Endothelial cell of umbilical vein (primary cell): ENCODE data around the gene IFITM5. TPM values are rescaled to one million over a fixed set of nuclear protein-coding genes. Genes with fewer than 3 reads are reported as not detected.

Experiments used
- Bru-seq: library from RNA; stranded (reverse); fragments of 400-500 nt; gene quantifications from one replicate; lab custom pipeline; 2021; lab: Mats Ljungman, UMichigan
- BruChase-seq, 2 experiments: library from RNA; stranded (reverse); fragments of 400-500 nt; gene quantifications; one replicate each; lab custom pipeline; 2021; lab: Mats Ljungman, UMichigan
- BruUV-seq: library from RNA; stranded (reverse); fragments of 400-500 nt; replicated peaks from 2 replicates; lab custom pipeline; 2021; lab: Mats Ljungman, UMichigan
- CTCF ChIA-PET: fragments of 300-600, 350-600 bp; sonication (Branson Sonifier 250); formaldehyde crosslinking; loops from one replicate; lab custom pipeline; 2021; ENCODE audit warnings: antibody characterized with exemption, inconsistent platforms; lab: Charles Lee
- POLR2A ChIA-PET: fragments of 300-600, 350-600 bp; sonication (Branson Sonifier 250); formaldehyde crosslinking; loops from one replicate; lab custom pipeline; 2021; ENCODE audit warnings: antibody characterized with exemption, inconsistent platforms; lab: Charles Lee
- DNase-seq: peaks from one replicate; pipeline ENCODE4 v3.0.0-alpha.2; 2011; ENCODE audit warnings: low read depth, low spot score
- FAIRE-seq: peaks from 2 replicates; lab custom pipeline; 2011; peaks lifted over from hg19 to GRCh38; lab: Jason Lieb, UNC
- H2AFZ ChIP-seq: 2 replicates; pipeline ENCODE4 v1.6.0; 2012; ENCODE audit warnings: low read depth, low read length, control low read depth, inconsistent platforms
- H3K27ac ChIP-seq: 2 replicates; pipeline ENCODE4 v1.5.1; 2011; ENCODE audit warnings: low read depth, mild to moderate bottlenecking, control low read depth, low read length, moderate library complexity; ENCODE audit not compliant: insufficient read depth
- H3K27me3 ChIP-seq, 2 experiments: 2 replicates each; pipeline versions ENCODE4 v1.6.0 to v1.6.1; 2011; ENCODE audit warnings: low read length in 2 of 2, mixed read lengths in 1 of 2; ENCODE audit not compliant: control insufficient read depth in 2 of 2, insufficient read depth in 2 of 2
- H3K36me3 ChIP-seq, 2 experiments: 2 replicates in 1 of 2; 3 replicates in 1 of 2; pipeline ENCODE4 v1.5.1; 2011; ENCODE audit warnings: low read length in 2 of 2, mild to moderate bottlenecking in 1 of 2, moderate library complexity in 1 of 2; ENCODE audit not compliant: control insufficient read depth in 2 of 2, insufficient read depth in 2 of 2; ENCODE audit errors: extremely low read depth in 1 of 2
- H3K4me1 ChIP-seq: 3 replicates; pipeline ENCODE4 v1.5.1; 2011; ENCODE audit warnings: mild to moderate bottlenecking, low read length; ENCODE audit not compliant: control insufficient read depth, insufficient read depth; ENCODE audit errors: extremely low read depth
- H3K4me2 ChIP-seq: 2 replicates; pipeline ENCODE4 v1.6.1; 2011; ENCODE audit warnings: low read length, control low read depth, mixed read lengths; ENCODE audit not compliant: insufficient read depth
- H3K4me3 ChIP-seq, 3 experiments: fragments of 200-600 bp in 1 of 3; sonication (generic), shearing (Covaris generic) in 1 of 3; replicated peaks in 1 of 3; 2 replicates each; pipeline ENCODE4 v1.5.1; 2011 to 2016; ENCODE audit warnings: control low read depth in 3 of 3, low read length in 3 of 3, mild to moderate bottlenecking in 2 of 3, inconsistent platforms in 1 of 3, low read depth in 1 of 3, moderate library complexity in 1 of 3; ENCODE audit not compliant: insufficient read depth in 1 of 3
- H3K79me2 ChIP-seq: 2 replicates; pipeline ENCODE4 v1.6.0; 2012; ENCODE audit warnings: low read length, inconsistent platforms; ENCODE audit not compliant: control insufficient read depth, insufficient read depth
- H3K9ac ChIP-seq: replicated peaks from 2 replicates; pipeline ENCODE3; 2011; ENCODE audit warnings: low read length, control low read depth; ENCODE audit not compliant: insufficient read depth; ENCODE audit errors: extremely low read depth
- H3K9me1 ChIP-seq: replicated peaks from 3 replicates; pipeline ENCODE4 v1.6.0; 2011; ENCODE audit warnings: mild to moderate bottlenecking, low read length; ENCODE audit not compliant: control insufficient read depth, insufficient read depth; ENCODE audit errors: extremely low read depth
- H3K9me3 ChIP-seq: replicated peaks from 2 replicates; pipeline ENCODE4 v1.5.1; 2012; ENCODE audit warnings: low read length, inconsistent platforms; ENCODE audit not compliant: control insufficient read depth, insufficient read depth
- H4K20me1 ChIP-seq: replicated peaks from 2 replicates; pipeline ENCODE3; 2011; ENCODE audit warnings: mild to moderate bottlenecking, low read length; ENCODE audit not compliant: control insufficient read depth, insufficient read depth; ENCODE audit errors: extremely low read depth
- CTCF ChIP-seq, 2 donors: IDR thresholded peaks; 1 replicate in 1 of 2; 2 replicates in 1 of 2; pipeline ENCODE4 v1.5.1; 2011; ENCODE audit warnings: low read length in 2 of 2, mild to moderate bottlenecking in 2 of 2, moderate library complexity in 2 of 2, control low read depth in 1 of 2, inconsistent platforms in 1 of 2, low read depth in 1 of 2; ENCODE audit not compliant: insufficient read depth in 1 of 2; ENCODE audit errors: extremely low read depth in 1 of 2
- EZH2 ChIP-seq: IDR thresholded peaks from 2 replicates; pipeline ENCODE4 v1.6.1; 2012; ENCODE audit warnings: borderline replicate concordance, low read depth, mild to moderate bottlenecking, moderate library complexity, low read length, inconsistent platforms; ENCODE audit not compliant: severe bottlenecking
- FOS ChIP-seq: IDR thresholded peaks from 2 replicates; pipeline ENCODE4 v1.6.1; 2011; ENCODE audit warnings: mild to moderate bottlenecking, low read length, moderate library complexity, borderline replicate concordance; ENCODE audit not compliant: insufficient read depth
- GATA2 ChIP-seq: IDR thresholded peaks from 2 replicates; pipeline ENCODE4 v1.7.0; 2011; ENCODE audit warnings: low read depth, mild to moderate bottlenecking, moderate library complexity, mixed read lengths, low read length; ENCODE audit not compliant: insufficient read length, insufficient read depth
- JUN ChIP-seq: IDR thresholded peaks from 2 replicates; pipeline ENCODE4 v1.6.1; 2011; ENCODE audit warnings: borderline replicate concordance, low read depth; ENCODE audit not compliant: insufficient read length, insufficient read depth
- MAX ChIP-seq: IDR thresholded peaks from 2 replicates; pipeline ENCODE4 v1.6.1; 2011; ENCODE audit not compliant: insufficient read depth, insufficient read length
- MYC ChIP-seq: IDR thresholded peaks from one replicate; pipeline ENCODE4 v1.6.1; 2011; ENCODE audit warnings: mild to moderate bottlenecking, low read depth, low read length
- POLR2A ChIP-seq: IDR thresholded peaks from 2 replicates; pipeline ENCODE4 v1.6.1; 2012; ENCODE audit warnings: low read depth, mild to moderate bottlenecking, control low read depth, low read length
- POLR2AphosphoS5 ChIP-seq: IDR thresholded peaks from 2 replicates; pipeline ENCODE4 v1.6.1; 2012; ENCODE audit warnings: low read depth, mild to moderate bottlenecking, control low read depth, low read length, moderate library complexity; ENCODE audit not compliant: insufficient read depth
- dilution Hi-C: fragments of 300-500 bp; cut with MboI; formaldehyde crosslinking; loops from one replicate; pipeline ENCODE4 v1.15.0; 2019; ENCODE audit warnings: low sequenced_read_pairs; ENCODE audit not compliant: extremely low pct_ligation_motif_present
- intact Hi-C: fragments of 100-400 bp; cut with micrococcal nuclease; formaldehyde crosslinking; loops from one replicate; pipeline ENCODE4 v1.10.0; 2022
- long read RNA-seq: library from polyadenylated mRNA; stranded (forward); transcript quantifications from one replicate; pipeline ENCODE4 v2.0.0, GENCODE V29; 2021
- polyA minus RNA-seq, 3 experiments: library from RNA; depleted of rRNA, polyadenylated mRNA; stranded (reverse); fragments of >200 nt; gene quantifications; 1 replicate in 1 of 3; 2 replicates in 2 of 3; pipeline ENCODE4 v1.2.3, GENCODE V29; 2011
- polyA plus RNA-seq, 4 experiments: library from polyadenylated mRNA; depleted of rRNA in 3 of 4; stranded (reverse) in 3 of 4; unstranded in 1 of 4; fragments of >200 nt; gene quantifications; 2 replicates each; pipeline versions ENCODE4 v1.2.1 to v1.2.3, GENCODE V29; 2011 to 2012; ENCODE audit warnings: missing spikeins in 1 of 4
- total RNA-seq: library from RNA; stranded (reverse); gene quantifications from 2 replicates; pipeline ENCODE4 v1.2.3, GENCODE V29; 2021

Gene IFITM5
- total RNA-seq: not detected in 2 replicates
- not detected in 2 replicates for polyA plus RNA-seq
- not detected in 2 replicates for polyA plus RNA-seq (2011; cell fraction: cytosol; rRNA removed)
- polyA plus RNA-seq (2011; cell fraction: nucleus; rRNA removed): not detected in 2 replicates
- polyA plus RNA-seq (2012): not detected in 2 replicates
- not detected in 2 replicates for polyA minus RNA-seq
- not detected for polyA minus RNA-seq (2011; cell fraction: cytosol; rRNA and poly(A)+ RNA removed)
- polyA minus RNA-seq (2011; cell fraction: nucleus; rRNA and poly(A)+ RNA removed): not detected in 2 replicates
- Bru-seq, nascent RNA: not detected
- not detected for BruChase-seq, experiment 1, labeled RNA remaining after a 6-hour chase
- not detected for BruChase-seq, experiment 2, labeled RNA remaining after a 2-hour chase
- long read RNA-seq: 0 reads

GRCh38 chr11:299081-299891, at the start of gene IFITM5:
IFITM5 (minus strand) TSS chr11:299526; CDS start chr11:299490, 36 bp downstream.
- no TSS peak for BruUV-seq
- dilution Hi-C loops: no loop called here
- no peak within 1 kb of the TSS for H3K4me2 ChIP-seq
- no peak for FAIRE-seq
- no peaks in the 10 kb centered on the region for H3K9me3 ChIP-seq
- POLR2A ChIA-PET: no interaction called here
- CTCF ChIA-PET: no interaction called here
- H4K20me1 ChIP-seq: no peaks in the 10 kb centered on the region
- H3K4me1 ChIP-seq: no peaks in the 10 kb centered on the region
- H3K9ac ChIP-seq: no peak within 1 kb of the TSS
- intact Hi-C loops: no loop called here
- no peak within 1 kb of the TSS for H3K4me3 ChIP-seq
- H3K36me3 ChIP-seq: no peaks in the 10 kb centered on the region
- no peaks in the 10 kb centered on the region for H3K79me2 ChIP-seq
- H2AFZ ChIP-seq: no peak within 1 kb of the TSS
- no peak for DNase-seq
- no peaks in the 10 kb centered on the region for H3K9me1 ChIP-seq
- no peak within 1 kb of the TSS for H3K27ac ChIP-seq
- H3K27me3 ChIP-seq: peaks cover 3 to 8% of the 10 kb centered on the region in 2 experiments
- TF ChIP-seq EZH2 (no peak), MAX (no peak), GATA2 (no peak), CTCF (IDR thresholded peaks at IDR 0.05; ENCODE audit: extremely low read depth in 1 of 2, insufficient read depth in 1 of 2, low read depth in 1 of 2, low read length in 2 of 2) (no peak), POLR2A (no peak), FOS (no peak), MYC (no peak), JUN (no peak), POLR2AphosphoS5 (no peak)
